ENCODE data around the gene NOC2L.

NOC2L gene

DNA sequence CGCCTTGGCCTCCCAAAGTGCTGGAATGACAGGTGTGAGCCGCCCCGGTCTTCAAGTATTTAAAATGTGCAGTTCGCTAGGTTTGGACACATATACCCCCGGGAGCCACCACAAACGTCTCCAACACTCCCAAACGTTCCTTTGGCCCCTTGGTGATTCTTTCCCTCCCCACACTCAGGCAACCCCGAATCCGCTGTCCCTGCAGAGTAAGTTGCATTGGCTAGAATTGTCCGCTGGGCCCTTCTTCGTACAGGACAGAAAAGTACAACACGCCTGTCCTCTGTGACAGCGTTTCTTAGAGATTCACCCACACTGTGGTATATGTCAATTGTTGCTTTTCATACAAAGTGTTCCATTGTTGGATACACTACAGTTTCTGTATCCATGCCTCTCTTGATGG lies 26.1 kb upstream of the NOC2L start:
- no peaks in the 10 kb centered on the region for H3K79me2 ChIP-seq (ENCODE audit: insufficient read depth, low read depth)
- no peak overlapping the region for H3K4me2 ChIP-seq
- peaks cover 8% of the 10 kb centered on the region for H3K4me1 ChIP-seq (ENCODE audit: low read depth, poor library complexity, severe bottlenecking)
- no peaks in the 10 kb centered on the region for H4K20me1 ChIP-seq (ENCODE audit: insufficient read depth)
- no peak overlapping the region for H3K9ac ChIP-seq
- H2AFZ ChIP-seq (ENCODE audit: low read depth), result no peak overlapping the region
- H3K4me3 ChIP-seq (IDR thresholded peaks at IDR 0.05; ENCODE audit: insufficient read depth, low read depth, low read length), result no peak overlapping the region
- H3K27me3 ChIP-seq (ENCODE audit: insufficient read depth, low read depth), result peaks cover 96% of the 10 kb centered on the region
- TF ChIP-seq, protein P1, sequence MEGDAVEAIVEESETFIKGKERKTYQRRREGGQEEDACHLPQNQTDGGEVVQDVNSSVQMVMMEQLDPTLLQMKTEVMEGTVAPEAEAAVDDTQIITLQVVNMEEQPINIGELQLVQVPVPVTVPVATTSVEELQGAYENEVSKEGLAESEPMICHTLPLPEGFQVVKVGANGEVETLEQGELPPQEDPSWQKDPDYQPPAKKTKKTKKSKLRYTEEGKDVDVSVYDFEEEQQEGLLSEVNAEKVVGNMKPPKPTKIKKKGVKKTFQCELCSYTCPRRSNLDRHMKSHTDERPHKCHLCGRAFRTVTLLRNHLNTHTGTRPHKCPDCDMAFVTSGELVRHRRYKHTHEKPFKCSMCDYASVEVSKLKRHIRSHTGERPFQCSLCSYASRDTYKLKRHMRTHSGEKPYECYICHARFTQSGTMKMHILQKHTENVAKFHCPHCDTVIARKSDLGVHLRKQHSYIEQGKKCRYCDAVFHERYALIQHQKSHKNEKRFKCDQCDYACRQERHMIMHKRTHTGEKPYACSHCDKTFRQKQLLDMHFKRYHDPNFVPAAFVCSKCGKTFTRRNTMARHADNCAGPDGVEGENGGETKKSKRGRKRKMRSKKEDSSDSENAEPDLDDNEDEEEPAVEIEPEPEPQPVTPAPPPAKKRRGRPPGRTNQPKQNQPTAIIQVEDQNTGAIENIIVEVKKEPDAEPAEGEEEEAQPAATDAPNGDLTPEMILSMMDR (conservative IDR thresholded peaks at IDR 0.05; ENCODE audit: low read depth, low read length), result no peak
- no peak overlapping the region for H3K27ac ChIP-seq
- H3K36me3 ChIP-seq (ENCODE audit: insufficient read depth), result no peaks in the 10 kb centered on the region

DNA sequence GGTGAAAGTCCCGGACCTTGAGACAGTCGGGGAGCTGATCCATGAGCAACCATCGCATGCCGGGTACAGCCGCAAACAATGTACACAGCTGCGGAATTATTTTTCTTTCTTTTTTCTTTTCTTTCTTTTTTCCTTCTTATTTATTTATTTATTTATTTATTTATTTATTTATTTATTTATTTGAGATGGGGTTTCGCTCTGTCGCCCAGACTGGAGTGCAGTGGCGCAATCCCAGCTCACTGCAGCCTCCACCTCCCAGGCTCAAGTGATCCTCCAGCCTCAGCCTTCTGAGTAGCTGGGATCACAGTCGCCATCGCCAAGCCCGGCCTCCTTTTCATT lies 25.4 kb upstream of the NOC2L start:
- Histone ChIP-seq H3K36me3 (ENCODE audit: insufficient read depth) (no peaks in the 10 kb centered on the region), H3K9ac (no peak overlapping the region), H4K20me1 (ENCODE audit: insufficient read depth) (no peaks in the 10 kb centered on the region), H3K4me3 (IDR thresholded peaks at IDR 0.05; ENCODE audit: insufficient read depth, low read depth, low read length) (no peak overlapping the region), H3K27ac (no peak overlapping the region), H3K4me1 (ENCODE audit: low read depth, poor library complexity, severe bottlenecking) (peaks cover 8% of the 10 kb centered on the region), H3K79me2 (ENCODE audit: insufficient read depth, low read depth) (no peaks in the 10 kb centered on the region), H3K4me2 (no peak overlapping the region), H2AFZ (ENCODE audit: low read depth) (no peak overlapping the region), H3K27me3 (ENCODE audit: insufficient read depth, low read depth) (peaks cover 96% of the 10 kb centered on the region)
- TF ChIP-seq, protein P1 (conservative IDR thresholded peaks at IDR 0.05; ENCODE audit: low read depth, low read length), result peak; percentile 38

DNA sequence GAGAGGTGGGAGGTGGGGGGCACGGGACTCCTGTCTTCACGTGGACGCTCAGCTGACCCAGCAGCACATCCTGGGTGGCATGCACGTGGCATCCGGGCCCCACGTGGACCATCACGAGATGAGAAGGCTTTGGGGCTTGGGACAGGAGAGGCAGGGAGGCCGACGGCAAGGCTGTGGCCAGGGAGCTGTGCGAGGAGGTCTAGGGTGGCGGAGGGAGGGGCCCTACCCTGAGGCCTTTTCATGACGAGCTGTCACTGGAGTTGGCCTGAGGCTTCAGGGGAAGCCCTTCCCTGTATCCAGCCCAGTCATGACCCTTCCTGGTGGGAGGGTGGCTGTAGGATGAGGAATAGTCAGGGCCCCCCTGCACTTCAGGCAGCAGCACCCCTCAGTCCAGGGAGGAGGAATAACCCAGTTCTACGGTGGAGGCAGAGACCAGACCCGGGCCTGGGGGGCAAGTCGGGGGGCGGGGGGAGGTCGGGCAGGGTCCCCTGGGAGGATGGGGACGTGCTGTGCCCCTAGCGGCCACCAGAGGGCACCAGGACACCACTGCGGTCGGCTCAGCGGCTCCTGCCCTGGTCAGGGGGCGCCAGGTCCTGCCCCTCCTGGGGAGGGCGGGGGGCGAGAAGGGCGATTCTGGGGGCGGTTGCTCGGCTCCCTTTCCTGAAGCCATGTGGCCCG lies 24.9 kb upstream of the NOC2L start:
- TF ChIP-seq, protein P1 (conservative IDR thresholded peaks at IDR 0.05; ENCODE audit: low read depth, low read length), result peak; percentile 79

DNA sequence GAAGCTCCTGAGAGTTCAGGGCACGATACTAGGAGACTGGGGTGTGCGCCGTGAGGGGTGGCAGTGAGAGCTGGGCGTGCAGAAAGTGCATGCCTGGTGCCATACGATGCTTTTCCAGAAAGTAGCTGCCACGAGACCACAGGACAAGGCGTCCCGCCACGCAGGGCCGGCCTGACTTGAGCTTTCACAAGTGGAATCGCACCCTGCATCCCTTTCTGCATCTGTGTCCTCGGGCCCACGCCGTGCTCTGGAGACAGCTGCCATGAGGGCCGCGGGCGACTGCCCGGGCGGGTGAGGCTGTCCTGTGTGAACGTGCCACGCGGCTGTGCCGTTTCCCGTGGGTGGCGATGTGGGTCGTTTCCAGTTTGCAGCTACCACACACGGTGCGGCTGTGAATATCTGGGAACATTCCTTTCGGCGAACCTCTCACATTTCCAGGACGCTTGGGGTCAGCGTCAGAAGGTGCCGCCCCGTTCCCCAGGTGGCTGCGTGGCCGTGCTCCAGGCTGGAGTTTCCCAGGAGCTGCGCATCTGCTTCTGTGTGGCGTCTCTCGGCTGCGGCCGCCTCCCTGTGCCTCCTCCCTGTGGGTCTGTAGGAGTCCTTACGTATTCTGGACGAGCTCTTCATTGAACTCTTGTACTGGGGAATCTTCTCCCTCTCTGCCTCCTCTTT lies 23.8 kb upstream of the NOC2L start:
- TF ChIP-seq, protein P1 (conservative IDR thresholded peaks at IDR 0.05; ENCODE audit: low read depth, low read length), result no peak
- Histone ChIP-seq H3K4me2 (no peak overlapping the region), H3K9ac (no peak overlapping the region), H3K4me1 (ENCODE audit: low read depth, poor library complexity, severe bottlenecking) (peaks cover 8% of the 10 kb centered on the region), H3K79me2 (ENCODE audit: insufficient read depth, low read depth) (no peaks in the 10 kb centered on the region), H4K20me1 (ENCODE audit: insufficient read depth) (no peaks in the 10 kb centered on the region), H3K27ac (no peak overlapping the region), H3K4me3 (IDR thresholded peaks at IDR 0.05; ENCODE audit: insufficient read depth, low read depth, low read length) (no peak overlapping the region), H2AFZ (ENCODE audit: low read depth) (no peak overlapping the region), H3K36me3 (ENCODE audit: insufficient read depth) (no peaks in the 10 kb centered on the region), H3K27me3 (ENCODE audit: insufficient read depth, low read depth) (peaks cover 95% of the 10 kb centered on the region)

More for the DNA sequence above, 24.9 kb upstream of the NOC2L start:
- Histone ChIP-seq H3K27ac (no peak overlapping the region), H3K27me3 (ENCODE audit: insufficient read depth, low read depth) (peaks cover 96% of the 10 kb centered on the region), H3K4me3 (IDR thresholded peaks at IDR 0.05; ENCODE audit: insufficient read depth, low read depth, low read length) (no peak overlapping the region), H3K36me3 (ENCODE audit: insufficient read depth) (no peaks in the 10 kb centered on the region), H3K4me2 (no peak overlapping the region), H3K79me2 (ENCODE audit: insufficient read depth, low read depth) (no peaks in the 10 kb centered on the region), H2AFZ (ENCODE audit: low read depth) (no peak overlapping the region; the same call in 1 of the 2 replicates), H3K4me1 (ENCODE audit: low read depth, poor library complexity, severe bottlenecking) (peaks cover 8% of the 10 kb centered on the region), H3K9ac (no peak overlapping the region), H4K20me1 (ENCODE audit: insufficient read depth) (no peaks in the 10 kb centered on the region)

Data from KMS-11 (cell line).